ENCODE measurements around the gene HSPA9. TPM values are rescaled to one million over a fixed set of nuclear protein-coding genes. Genes with fewer than 3 reads are reported as not detected.

The HSPA9 gene
- total and polyA plus RNA-seq, 2 of the 13 experiments (the other 11 are each of a cell fraction or from before 2014, with no cell fraction given): 165 to 478 TPM

GRCh38 chr5:138580777-138581176, 5.6 kb upstream of the HSPA9 start (continued):
- no peak for TF ChIP-seq LRRFIP1 (CRISPR knock-in tag; conservative IDR thresholded peaks at IDR 0.05)
- no peak for TF ChIP-seq ZBTB8A (CRISPR knock-in tag; IDR thresholded peaks at IDR 0.05; ENCODE audit: borderline replicate concordance, low read depth)

- no peaks in the 10 kb centered on the region for H3K36me3 ChIP-seq (replicated peaks in 1 of 2; ENCODE audit: control insufficient read depth in 1 of 2, insufficient read depth in 2 of 2, low read length in 2 of 2)
- WGBS (ENCODE audit: low lambda C conversion rate): 75% methylated on average over 2 of the region's 2 CpGs
- DNase-seq (ENCODE audit: low spot score) (no peak), ATAC-seq (no peak), FAIRE-seq (no peak)
- no peak overlapping the region for H2AFZ ChIP-seq (ENCODE audit: low read length)
- H3K4me3 ChIP-seq (replicated peaks in 1 of 3; ENCODE audit: insufficient read depth in 1 of 3, low read depth in 2 of 3, low read length in 3 of 3): no peak overlapping the region
- no peaks in the 10 kb centered on the region; a peak in 1 of 5 replicates for H3K27me3 ChIP-seq (ENCODE audit: control insufficient read depth in 1 of 2, insufficient read depth in 2 of 2, low read length in 2 of 2)
- intact Hi-C loops (cut with micrococcal nuclease; ENCODE audit: unreplicated experiment): no loop called here
- no peaks in the 10 kb centered on the region for H4K20me1 ChIP-seq (ENCODE audit: insufficient read depth, low read length)
- no peak overlapping the region for H3K27ac ChIP-seq (ENCODE audit: extremely low read length, insufficient read depth, low read length)
- no TSS peak for BruUV-seq (replicated peaks)
- ChIA-PET POLR2A (interaction anchor here (1.0 to 1.2 kb wide), 3 partner anchors 145 to 693 kb away, joined by 3 to 5 read pairs (median 5); no protein-coding TSS in a partner anchor), CTCF (ENCODE audit: low intra/inter-chr PET ratio, low total read pairs) (interaction anchor here (0.6 kb wide), 1 partner anchor 701 kb away, joined by 3 read pairs; no protein-coding TSS in a partner anchor)
- no peaks in the 10 kb centered on the region for H3K9me3 ChIP-seq (ENCODE audit: low read length)
- H3K4me1 ChIP-seq (ENCODE audit: insufficient read depth, low read length): peaks cover 30% of the 10 kb centered on the region
- peaks cover 3% of the 10 kb centered on the region for H3K79me2 ChIP-seq (ENCODE audit: insufficient read depth, low read length)
- no peak overlapping the region for H3K9ac ChIP-seq (ENCODE audit: insufficient read depth, low read depth, low read length)
- in situ Hi-C loops (cut with HindIII; ENCODE audit: extremely low pct_ligation_motif_present, low pct_unique_long_range_greater_than_20kb): no loop called here
- TF ChIP-seq ZNF790 (CRISPR knock-in tag; IDR thresholded peaks at IDR 0.05; ENCODE audit: borderline replicate concordance) (no peak), ZNF672 (CRISPR knock-in tag; IDR thresholded peaks at IDR 0.05) (no peak), ZNF317 (CRISPR knock-in tag; IDR thresholded peaks at IDR 0.05) (no peak), ZNF629 (CRISPR knock-in tag; conservative IDR thresholded peaks at IDR 0.05) (peak; percentile 55; the same call in 1 of the 2 replicates), SOX5 (CRISPR knock-in tag; IDR thresholded peaks at IDR 0.05; ENCODE audit: borderline replicate concordance) (no peak), ZNF350 (CRISPR knock-in tag; IDR thresholded peaks at IDR 0.05; ENCODE audit: borderline replicate concordance, low read depth) (no peak)
- no peak overlapping the region for H3K4me2 ChIP-seq (ENCODE audit: low read depth, low read length)
Measured at GRCh38 chr5:138580001-138580400, 4.8 kb upstream of the HSPA9 start.
